ENCODE measurements around the gene HSPB9.

The HSPB9 gene

DNA sequence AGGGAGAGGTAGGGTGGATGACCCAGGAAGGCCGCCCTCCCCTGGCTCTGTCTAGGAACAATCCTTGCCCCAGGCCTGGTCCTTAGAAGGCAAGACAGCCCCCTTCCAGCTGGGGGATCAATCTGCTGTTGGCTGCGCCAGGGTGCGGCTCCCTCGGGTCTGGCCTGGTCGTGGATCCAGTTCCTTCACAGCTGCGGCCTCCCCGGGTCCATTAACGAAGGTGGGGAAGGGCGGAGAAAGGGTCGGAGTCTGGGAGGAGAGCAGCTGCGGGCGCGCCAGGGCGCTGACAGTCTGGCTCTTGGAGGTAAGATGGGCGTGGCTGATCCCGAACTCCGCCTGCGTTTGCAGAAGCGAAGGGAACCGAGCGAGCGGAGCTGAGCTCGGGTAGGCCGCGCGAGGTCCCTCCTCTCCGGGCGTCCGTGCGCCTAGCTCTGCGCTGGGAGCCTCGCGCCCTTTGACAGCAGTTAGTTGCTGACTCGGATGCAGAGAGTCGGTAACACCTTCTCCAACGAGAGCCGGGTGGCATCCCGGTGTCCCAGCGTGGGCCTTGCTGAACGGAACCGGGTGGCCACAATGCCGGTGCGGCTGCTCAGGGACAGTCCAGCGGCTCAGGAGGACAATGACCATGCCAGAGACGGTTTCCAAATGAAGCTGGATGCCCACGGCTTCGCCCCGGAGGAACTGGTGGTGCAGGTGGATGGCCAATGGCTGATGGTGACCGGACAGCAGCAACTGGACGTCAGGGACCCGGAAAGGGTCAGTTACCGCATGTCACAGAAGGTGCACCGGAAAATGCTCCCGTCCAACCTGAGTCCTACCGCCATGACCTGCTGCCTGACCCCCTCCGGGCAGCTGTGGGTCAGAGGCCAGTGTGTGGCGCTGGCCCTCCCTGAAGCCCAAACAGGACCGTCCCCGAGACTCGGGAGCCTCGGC is at the start of gene HSPB9:
Gene HSPB9, plus strand, starts transcription at position 434 of the 933 bp plus-strand sequence. Its CDS starts 47 bp downstream, at position 481.
- no peak for DNase-seq (ENCODE audit: low read depth, low spot score)

GRCh38 chr17:42075789-42076188 is 46.8 kb upstream of the HSPB9 start:
- DNase-seq (ENCODE audit: low read depth, low spot score): no peak

DNA sequence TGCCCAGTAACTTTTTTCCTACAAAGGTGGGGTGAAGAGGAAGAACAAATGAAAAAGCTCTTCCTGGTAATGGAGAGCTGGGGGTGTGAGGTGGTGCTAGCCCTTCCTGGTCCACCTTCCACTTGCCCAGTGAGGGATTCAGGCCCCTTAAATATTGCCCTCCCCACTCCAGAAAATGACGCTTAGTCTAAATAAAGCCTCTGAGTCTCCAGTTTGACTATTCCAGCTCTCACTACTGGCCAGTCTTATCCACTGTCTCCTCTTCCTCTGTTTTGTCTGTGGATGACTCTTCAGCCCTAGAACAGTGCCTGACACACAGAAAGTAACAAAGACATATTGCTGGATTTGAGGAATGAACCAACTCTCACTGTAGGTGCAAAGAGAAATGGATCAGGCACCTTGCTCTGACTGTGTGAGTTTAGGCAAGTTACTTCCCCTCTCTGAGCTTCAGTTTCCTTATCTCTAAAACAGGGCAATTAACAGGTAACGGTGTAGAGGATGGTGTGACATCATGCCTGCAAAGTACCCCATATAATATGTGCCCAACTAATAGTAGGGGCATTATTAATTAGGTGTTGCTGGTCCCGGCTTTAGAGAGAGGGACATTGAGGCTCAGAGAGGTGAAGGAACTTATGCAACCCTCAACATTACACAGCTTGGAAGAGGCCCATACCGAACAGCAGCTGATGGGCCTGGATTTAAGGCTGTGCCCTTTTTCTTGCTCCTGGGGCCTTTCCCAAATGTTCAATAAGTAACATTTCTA is 45.6 kb upstream of the HSPB9 start:
- no peak for DNase-seq (ENCODE audit: low read depth, low spot score)

GRCh38 chr17:42077755-42078154 is 44.8 kb upstream of the HSPB9 start:
- no peak for DNase-seq (ENCODE audit: low read depth, low spot score)

- no peak for DNase-seq (ENCODE audit: low read depth, low spot score)
These were observed 44.1 kb upstream of the HSPB9 start for GRCh38 chr17:42078396-42079043.

- DNase-seq (ENCODE audit: low read depth, low spot score): no peak
These were observed 43.1 kb upstream of the HSPB9 start for GRCh38 chr17:42079541-42079940.

- DNase-seq (ENCODE audit: low read depth, low spot score): no peak
These were observed 41.0 kb upstream of the HSPB9 start for GRCh38 chr17:42081516-42082129.

- no peak for DNase-seq (ENCODE audit: low read depth, low spot score)
These were observed 35.4 kb upstream of the HSPB9 start for GRCh38 chr17:42087042-42087701.

GRCh38 chr17:42087736-42088705 is 34.6 kb upstream of the HSPB9 start:
- no peak for DNase-seq (ENCODE audit: low read depth, low spot score)

GRCh38 chr17:42088736-42089135 is 33.9 kb upstream of the HSPB9 start:
- DNase-seq (ENCODE audit: low read depth, low spot score): no peak

DNA sequence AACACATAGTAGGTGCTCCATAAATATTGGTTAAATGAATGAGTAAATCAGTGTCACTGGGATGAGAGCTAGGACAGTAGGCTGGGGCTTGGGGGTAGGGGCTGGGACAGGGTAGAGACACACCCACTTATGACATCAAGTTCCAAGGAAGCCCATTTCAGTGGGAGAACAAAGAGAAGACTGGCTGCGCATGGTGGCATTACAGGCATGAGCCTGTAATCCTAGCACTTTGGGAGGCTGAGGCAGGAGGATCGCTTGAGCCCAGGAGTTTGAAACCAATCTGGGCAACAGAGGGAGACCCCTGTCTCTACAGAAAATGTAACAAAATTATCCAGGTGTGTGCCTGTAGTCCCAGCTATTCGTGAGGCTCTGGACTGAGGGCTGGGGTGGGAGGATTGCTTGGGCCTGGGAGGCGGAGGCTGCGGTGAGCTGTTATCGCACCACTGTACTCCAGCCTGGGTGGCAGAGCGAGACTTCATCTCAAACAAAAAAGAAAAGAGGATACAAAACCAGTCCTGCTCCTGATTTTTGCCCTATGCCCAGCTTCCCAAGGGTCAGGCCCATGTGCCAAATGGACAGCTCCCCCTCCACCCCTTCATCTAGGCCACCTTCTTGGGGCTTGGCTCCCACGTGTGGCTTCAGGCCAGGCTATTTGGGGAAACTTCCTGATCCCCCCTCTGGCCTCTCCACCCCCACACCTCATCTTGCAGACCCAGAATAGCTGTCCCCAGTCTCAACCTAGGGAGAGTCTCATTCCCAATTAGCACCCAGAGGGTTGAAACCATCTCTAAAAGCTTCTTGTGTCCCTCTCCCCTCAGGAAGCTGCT is 31.4 kb upstream of the HSPB9 start:
- no peak for DNase-seq (ENCODE audit: low read depth, low spot score)

GRCh38 chr17:42092939-42093338 is 29.7 kb upstream of the HSPB9 start:
- DNase-seq (ENCODE audit: low read depth, low spot score): no peak

- no peak for DNase-seq (ENCODE audit: low read depth, low spot score)
These were observed 28.1 kb upstream of the HSPB9 start for GRCh38 chr17:42094375-42095069.

DNA sequence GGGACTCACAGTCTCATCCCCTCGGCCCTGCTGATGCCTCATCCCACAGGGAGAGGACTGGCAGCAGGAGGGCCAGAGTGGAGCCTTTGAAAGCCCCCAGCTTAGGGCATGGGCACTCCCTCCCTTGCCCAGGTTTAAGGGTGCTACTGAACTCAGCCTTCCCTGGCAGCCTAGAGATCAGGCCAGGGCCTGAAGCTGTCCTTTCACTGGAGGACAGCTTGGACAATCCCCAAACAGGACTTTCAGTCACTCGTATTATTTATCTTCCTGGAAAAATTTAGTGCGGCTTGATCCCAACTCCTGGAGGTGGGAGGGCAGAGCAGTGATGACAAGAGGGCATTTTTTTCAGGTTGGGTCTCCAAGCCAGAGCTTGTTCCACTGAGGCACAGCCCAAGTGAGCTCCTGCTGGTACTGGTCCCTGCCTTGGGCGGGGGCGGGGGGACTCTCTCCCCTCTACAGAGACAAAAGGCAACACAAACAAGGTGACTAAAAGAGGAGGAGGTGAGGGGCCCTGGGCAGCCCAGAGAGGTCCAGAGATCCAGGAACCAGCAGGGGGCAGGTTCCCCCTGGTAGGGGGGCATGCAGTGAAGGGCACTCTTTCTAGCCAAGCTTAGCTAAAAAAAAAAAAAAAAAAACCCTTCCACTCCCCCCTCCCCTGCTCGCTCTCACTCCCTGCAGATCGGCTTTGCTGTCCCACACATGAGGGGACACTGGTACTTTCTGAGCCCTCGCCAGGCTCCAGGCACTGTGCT is 26.1 kb upstream of the HSPB9 start:
- DNase-seq (ENCODE audit: low read depth, low spot score): no peak

DNA sequence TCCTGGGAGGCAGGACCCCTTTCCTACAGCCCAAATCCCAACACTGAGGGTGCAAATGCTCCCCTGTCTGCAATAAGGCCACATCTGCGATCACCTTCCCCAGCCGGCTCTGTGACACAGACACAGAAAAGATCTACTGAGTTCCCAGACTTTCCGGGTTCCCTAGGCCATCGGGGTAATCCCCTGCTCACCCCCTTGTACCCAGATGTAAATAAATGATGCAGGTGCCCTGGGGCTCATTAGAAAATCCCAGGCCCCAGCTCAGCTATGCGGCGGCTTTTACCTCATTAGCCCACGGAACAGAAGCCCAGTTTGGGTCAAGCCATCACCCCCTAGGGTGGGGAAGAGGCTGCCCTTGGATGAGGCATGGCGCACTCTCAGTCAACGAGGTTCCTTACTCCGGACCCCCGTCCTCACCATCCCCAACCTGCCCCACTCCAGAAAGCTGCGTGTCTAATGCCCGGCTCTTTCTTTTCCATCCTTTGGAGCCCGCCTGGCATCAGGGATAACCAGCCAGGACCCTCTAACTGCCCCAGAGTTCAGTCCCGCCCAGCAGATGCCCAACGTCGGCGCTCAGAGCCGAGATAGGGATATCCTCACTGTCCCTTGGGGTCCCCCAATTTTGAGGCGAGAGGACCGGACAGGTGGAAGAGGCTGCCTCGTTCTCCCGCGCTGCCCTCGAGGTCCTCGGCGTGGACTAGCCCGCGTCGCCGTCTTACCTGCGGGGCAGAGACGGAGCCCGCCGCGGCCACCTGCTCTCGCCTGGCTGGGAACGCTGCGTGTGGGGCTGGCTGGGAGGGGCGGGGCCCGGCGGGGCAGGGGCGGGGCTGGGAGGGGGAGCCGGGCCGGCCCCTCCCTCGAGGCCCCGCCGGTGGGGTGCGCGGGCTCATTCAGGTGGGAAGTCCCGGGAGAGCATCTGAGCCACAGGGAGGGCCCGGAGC is 24.6 kb upstream of the HSPB9 start, which contains the start of gene ZNF385C:
Gene ZNF385C, minus strand, starts transcription at position 783 of the 941 bp plus-strand sequence. CDS start 35,417 bp downstream, outside the sequence.
- DNase-seq (ENCODE audit: low read depth, low spot score): no peak

DNA sequence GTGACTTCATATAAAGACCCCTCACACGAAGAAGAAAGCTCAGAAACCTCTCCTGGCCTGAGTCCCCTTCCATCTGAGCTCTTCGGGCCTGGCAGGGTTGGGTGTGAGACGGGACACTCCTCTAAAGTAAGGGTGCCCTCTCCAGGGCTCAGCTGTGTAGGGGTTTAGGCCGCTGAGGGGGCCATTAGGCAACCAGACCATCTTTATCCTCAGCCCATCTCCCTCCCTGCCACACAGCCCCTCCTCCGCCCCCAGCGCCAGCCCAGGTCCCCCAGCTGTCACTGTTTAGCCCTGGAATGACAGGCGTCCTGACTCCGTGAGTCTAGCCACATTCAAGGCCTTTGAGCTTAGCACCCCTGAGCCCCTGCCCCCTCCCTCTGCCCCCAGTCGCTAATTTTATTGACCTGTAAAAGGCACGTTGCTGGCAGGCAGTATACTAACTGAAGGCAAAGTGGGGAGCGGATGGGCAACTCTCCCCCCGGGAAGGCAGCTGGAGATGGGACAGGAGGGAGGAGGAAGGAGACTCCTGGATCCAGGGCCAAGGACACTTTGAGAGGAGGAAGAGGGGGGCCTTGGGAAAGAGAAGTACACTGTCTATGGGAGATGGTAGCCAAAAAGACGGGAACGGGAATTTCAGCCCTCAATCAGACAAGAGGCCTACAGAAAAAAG is 23.7 kb upstream of the HSPB9 start:
- DNase-seq (ENCODE audit: low read depth, low spot score): no peak
